ENCODE results near the gene USP2.

USP2 gene

DNA sequence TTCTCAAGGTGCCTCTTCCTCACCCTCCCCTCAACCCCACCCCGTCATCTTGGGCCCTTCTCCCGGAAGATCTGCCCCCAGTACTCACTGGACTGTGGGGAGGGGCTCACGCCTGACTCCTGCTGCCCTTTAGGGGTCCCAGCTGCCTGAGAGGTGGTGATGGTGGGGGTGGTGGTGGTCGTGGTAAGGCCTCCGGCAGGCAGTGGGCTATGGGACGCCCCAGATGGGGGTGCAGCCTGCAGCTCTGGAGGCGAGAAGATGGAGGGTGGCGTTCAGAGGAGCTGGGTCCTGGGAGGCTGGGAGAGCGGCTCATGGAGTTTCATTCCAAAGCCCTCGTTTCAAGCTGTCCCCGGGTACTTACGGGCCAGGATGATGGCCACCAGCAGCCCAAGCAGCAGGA is 35.8 kb downstream of the USP2 start:
- no peak for TF ChIP-seq POLR2AphosphoS5 (IDR thresholded peaks at IDR 0.05; ENCODE audit: low read depth)
- TF ChIP-seq GABPA (IDR thresholded peaks at IDR 0.05; ENCODE audit: low read depth) = no peak
- Histone ChIP-seq H3K27me3 (ENCODE audit: insufficient read depth, poor library complexity, severe bottlenecking) (peaks cover 16% of the 10 kb centered on the region), H3K27ac (replicated peaks) (no peak overlapping the region)

GRCh38 chr11:119344291-119345010 is 37.0 kb downstream of the USP2 start:
- TF ChIP-seq POLR2AphosphoS5 (IDR thresholded peaks at IDR 0.05; ENCODE audit: low read depth) (no peak), GABPA (IDR thresholded peaks at IDR 0.05; ENCODE audit: low read depth) (no peak), REST (IDR thresholded peaks at IDR 0.05; ENCODE audit: insufficient replicate concordance, low read depth) (no peak), SPI1 (IDR thresholded peaks at IDR 0.05; ENCODE audit: borderline replicate concordance, low read depth) (no peak)
- TF ChIP-seq, protein P1, sequence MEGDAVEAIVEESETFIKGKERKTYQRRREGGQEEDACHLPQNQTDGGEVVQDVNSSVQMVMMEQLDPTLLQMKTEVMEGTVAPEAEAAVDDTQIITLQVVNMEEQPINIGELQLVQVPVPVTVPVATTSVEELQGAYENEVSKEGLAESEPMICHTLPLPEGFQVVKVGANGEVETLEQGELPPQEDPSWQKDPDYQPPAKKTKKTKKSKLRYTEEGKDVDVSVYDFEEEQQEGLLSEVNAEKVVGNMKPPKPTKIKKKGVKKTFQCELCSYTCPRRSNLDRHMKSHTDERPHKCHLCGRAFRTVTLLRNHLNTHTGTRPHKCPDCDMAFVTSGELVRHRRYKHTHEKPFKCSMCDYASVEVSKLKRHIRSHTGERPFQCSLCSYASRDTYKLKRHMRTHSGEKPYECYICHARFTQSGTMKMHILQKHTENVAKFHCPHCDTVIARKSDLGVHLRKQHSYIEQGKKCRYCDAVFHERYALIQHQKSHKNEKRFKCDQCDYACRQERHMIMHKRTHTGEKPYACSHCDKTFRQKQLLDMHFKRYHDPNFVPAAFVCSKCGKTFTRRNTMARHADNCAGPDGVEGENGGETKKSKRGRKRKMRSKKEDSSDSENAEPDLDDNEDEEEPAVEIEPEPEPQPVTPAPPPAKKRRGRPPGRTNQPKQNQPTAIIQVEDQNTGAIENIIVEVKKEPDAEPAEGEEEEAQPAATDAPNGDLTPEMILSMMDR (IDR thresholded peaks at IDR 0.05; ENCODE audit: insufficient read depth, low read length) = no peak
- peaks cover 24% of the 10 kb centered on the region for H3K27me3 ChIP-seq (ENCODE audit: insufficient read depth, poor library complexity, severe bottlenecking)
- DNase-seq (ENCODE audit: low read depth in 1 of 2, low spot score in 1 of 2) = no peak
- no peak overlapping the region for H3K27ac ChIP-seq (replicated peaks)
- no peak overlapping the region for H3K4me3 ChIP-seq (replicated peaks; ENCODE audit: insufficient read depth, low read length)

More for the DNA sequence above, 35.8 kb downstream of the USP2 start:
- no peak overlapping the region for H3K4me3 ChIP-seq (replicated peaks; ENCODE audit: insufficient read depth, low read length)
- DNase-seq (ENCODE audit: low read depth in 1 of 2, low spot score in 1 of 2) = no peak

DNA sequence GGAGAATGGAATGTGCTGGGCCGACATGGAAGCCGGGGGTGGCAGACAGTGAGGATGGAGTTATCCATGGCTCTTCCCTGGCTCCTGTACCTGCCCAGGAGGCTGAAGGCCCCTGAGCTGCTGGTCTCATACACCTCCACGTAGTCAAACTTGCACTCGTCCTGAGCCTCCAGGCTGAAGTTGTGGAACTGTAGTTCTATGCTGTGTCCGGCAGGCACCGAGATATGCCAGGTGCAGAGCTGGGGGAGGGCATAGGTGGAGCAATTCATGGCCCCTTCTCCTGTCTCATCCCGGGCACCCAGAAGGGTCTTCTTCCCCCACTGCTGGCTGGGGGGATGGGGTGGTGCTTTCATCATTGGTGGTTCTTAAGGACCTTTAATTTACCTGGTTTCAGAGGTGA is 37.8 kb downstream of the USP2 start:
- Histone ChIP-seq H3K27ac (replicated peaks) (no peak overlapping the region), H3K27me3 (ENCODE audit: insufficient read depth, poor library complexity, severe bottlenecking) (peaks cover 24% of the 10 kb centered on the region), H3K4me3 (replicated peaks; ENCODE audit: insufficient read depth, low read length) (no peak overlapping the region)
- TF ChIP-seq REST (IDR thresholded peaks at IDR 0.05; ENCODE audit: insufficient replicate concordance, low read depth) (no peak), GABPA (IDR thresholded peaks at IDR 0.05; ENCODE audit: low read depth) (no peak), POLR2AphosphoS5 (IDR thresholded peaks at IDR 0.05; ENCODE audit: low read depth) (no peak), SPI1 (IDR thresholded peaks at IDR 0.05; ENCODE audit: borderline replicate concordance, low read depth) (no peak)
- TF ChIP-seq, protein P1 (IDR thresholded peaks at IDR 0.05; ENCODE audit: insufficient read depth, low read length) = no peak
- no peak for DNase-seq (ENCODE audit: low read depth in 1 of 2, low spot score in 1 of 2)

DNA sequence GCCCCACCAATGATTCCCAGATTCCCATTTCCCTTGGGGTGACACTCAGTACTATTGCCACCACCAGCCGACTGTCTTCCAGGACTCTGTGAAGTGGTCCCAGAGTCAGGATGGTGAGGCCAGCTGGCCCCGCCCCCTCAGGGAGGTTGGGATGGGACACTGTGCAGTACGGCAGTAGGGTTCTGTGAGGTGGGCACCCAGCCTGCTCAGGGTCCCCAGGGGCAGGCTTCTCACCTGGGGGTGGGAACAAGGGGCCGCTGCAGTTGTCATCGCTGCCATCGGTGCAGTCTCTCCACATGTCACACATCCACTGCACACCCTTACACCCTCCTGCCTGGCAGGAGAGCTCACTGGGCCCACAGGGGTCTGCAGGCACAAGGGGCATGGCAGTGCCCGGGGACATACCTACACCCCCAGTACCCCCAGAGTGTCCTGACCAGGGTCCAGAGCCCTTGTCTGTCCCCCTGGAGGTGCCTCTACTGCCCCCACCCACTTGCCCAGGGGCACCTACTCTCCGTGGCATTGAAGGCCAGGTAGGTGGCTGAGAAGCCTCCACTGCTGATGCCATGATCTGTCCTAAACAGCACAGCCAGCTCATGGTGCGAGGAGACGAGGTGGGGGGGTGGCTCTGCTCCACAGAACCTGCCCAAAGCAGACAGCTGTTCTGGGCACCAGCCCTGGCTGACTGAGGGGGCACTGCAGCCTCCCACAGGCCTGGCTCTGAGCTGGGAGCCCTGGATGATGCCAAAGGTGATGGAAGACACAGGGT is 38.9 kb downstream of the USP2 start:
- Histone ChIP-seq H3K27me3 (ENCODE audit: insufficient read depth, poor library complexity, severe bottlenecking) (peaks cover 24% of the 10 kb centered on the region), H3K4me3 (replicated peaks; ENCODE audit: insufficient read depth, low read length) (no peak overlapping the region), H3K27ac (replicated peaks) (no peak overlapping the region)
- no peak for DNase-seq (ENCODE audit: low read depth in 1 of 2, low spot score in 1 of 2)
- TF ChIP-seq GABPA (IDR thresholded peaks at IDR 0.05; ENCODE audit: low read depth) (no peak), REST (IDR thresholded peaks at IDR 0.05; ENCODE audit: insufficient replicate concordance, low read depth) (no peak), SPI1 (IDR thresholded peaks at IDR 0.05; ENCODE audit: borderline replicate concordance, low read depth) (no peak), POLR2AphosphoS5 (IDR thresholded peaks at IDR 0.05; ENCODE audit: low read depth) (no peak)
- TF ChIP-seq, protein P1 (IDR thresholded peaks at IDR 0.05; ENCODE audit: insufficient read depth, low read length) = no peak

Measured in HL-60 (cell line).